ENCODE data around the gene ANXA4.

ANXA4 gene

GRCh38 chr2:69741575-69742321 is at the start of gene ANXA4:
Gene ANXA4 (plus strand): TSS chr2:69742134. CDS start chr2:69781566, 39,432 bp downstream.
- peak; percentile 56 for DNase-seq (ENCODE audit: low spot score)

- DNase-seq (ENCODE audit: low spot score) = no peak
These were observed 49.5 kb upstream of the ANXA4 start for GRCh38 chr2:69692424-69692823.

DNA sequence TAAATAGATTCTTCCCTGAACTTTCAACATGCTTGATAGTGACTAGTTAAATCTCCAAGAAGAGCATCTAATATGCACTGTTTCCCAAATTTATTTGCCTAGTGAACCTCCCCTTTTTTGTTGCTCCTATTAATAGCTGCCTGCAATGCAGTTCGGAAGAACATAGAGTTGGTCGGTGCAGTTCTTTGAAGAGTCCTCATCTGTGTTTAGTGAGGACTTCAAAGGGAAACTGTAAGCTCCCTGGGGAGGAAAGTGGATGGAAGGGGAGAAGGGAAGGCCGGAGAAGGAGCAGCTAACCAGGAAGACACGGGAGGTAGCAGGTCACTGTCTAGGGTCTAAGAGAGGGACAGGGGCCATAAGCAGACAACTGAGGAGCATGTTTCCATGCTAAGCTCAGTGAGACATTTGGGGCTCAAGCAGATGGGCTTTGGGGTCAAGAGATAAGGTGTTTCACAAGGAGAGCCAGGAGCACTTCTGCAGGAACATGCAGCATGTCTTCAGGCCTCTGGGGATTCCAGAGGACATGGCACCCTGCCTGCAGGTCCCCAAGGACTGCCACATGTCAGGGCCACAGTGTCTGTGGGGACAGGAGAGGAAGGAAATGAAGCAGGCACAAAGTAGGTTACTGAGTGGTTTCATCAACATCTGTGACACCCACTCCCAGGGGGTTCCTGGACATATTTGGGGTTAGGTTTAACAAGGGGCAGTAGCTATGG is 48.7 kb upstream of the ANXA4 start:
- peak; percentile 67 for DNase-seq (ENCODE audit: low spot score)

GRCh38 chr2:69693775-69694450 is 48.0 kb upstream of the ANXA4 start:
- DNase-seq (ENCODE audit: low spot score) = no peak

GRCh38 chr2:69694894-69695849 is 46.8 kb upstream of the ANXA4 start:
- DNase-seq (ENCODE audit: low spot score) = no peak

DNA sequence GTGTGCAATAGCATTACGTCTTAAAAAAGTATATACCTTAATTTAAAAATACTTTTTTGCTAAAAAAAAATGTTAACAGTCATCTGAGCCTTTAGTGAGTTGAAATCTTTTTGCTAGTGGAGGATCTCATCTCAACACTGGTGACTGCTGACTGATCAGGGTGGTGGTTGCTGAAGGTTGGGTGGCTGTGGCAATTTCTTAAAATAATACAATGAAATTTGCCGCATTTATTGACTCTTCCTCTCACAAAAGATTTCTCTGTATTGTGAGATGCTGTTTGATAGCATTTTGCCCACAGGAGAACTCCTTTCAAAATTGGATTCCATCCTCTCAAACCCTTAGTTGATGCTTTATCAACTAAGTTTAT is 46.1 kb upstream of the ANXA4 start:
- no peak for DNase-seq (ENCODE audit: low spot score)

DNA sequence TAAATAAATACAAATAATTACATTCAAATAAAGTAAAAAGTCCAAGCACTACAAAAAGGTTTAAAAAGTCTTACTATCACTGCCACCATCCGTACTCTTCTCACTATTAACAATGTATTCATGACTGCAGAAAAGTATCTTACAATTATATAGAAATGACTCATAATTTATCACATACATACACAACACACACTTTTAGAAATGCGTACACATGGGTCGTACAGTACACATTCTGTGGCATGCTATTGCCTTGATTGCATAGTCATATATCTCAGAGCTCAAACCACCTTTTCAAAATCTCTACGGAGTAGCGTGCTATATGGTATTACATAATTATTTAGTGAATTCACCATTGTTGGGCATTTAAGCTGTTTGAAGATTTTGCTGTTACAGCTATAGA is 41.6 kb upstream of the ANXA4 start:
- DNase-seq (ENCODE audit: low spot score) = no peak

DNA sequence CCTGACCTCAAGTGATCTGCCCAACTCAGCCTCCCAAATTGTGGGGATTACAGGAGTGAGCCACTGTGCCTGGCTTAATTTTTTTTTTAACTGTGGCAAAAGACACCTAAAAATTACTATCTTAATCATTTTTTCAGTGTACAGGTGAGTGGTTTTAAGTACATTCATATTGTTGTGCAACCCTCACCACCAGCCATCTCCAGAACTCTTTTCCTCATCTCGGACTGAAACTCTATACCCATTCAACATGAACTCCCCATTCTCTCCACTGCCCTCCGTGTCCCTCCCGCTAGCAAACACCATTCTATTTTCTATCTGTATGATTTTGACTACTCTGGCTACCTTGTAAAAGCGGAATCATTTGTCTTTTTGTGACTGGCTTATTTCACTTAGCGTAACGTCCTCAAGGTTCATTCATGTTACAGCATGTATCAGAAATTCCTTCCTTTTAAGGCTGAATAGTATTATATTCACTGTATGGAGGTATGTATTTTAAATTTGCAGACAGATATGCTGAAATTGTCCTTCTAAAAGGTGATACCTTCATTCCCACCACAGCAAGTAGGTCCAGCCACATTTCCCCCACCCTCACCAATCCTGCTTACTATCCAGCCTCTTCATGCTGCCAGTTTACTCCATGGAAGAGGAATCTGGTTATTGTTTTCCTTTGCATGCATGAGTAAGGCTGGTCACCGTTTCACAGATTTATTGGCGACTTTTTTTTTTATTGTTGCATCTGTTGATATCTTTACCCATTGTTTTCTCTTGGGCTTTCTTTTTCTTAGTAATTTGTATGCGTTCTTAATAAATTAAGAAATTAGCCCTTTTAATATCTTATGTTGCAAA is 40.6 kb upstream of the ANXA4 start:
- DNase-seq (ENCODE audit: low spot score) = no peak

GRCh38 chr2:69703189-69703588 is 38.7 kb upstream of the ANXA4 start:
- no peak for DNase-seq (ENCODE audit: low spot score)

DNA sequence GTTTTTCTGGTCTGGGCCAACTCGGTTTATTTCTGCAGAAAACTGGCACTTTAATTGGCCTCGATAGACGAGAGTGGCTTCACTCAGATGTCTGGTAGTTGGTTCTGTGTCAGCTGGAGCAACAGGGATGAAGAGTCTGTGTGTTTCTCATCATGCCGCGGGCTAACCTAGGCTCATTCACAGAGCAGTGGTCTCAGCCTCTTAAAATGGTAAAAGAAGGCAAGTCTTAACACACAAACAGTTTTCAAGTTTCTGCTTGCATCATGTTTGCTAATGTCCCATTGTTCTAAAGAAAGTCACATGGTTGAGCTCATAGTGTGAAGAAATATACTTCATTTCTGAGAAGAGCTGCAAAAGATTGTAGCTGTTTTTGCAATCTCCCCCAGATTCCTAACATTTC is 37.5 kb upstream of the ANXA4 start:
- DNase-seq (ENCODE audit: low spot score) = no peak

GRCh38 chr2:69709290-69709689 is 32.6 kb upstream of the ANXA4 start:
- no peak for DNase-seq (ENCODE audit: low spot score)

GRCh38 chr2:69711971-69712370 is 30.0 kb upstream of the ANXA4 start:
- DNase-seq (ENCODE audit: low spot score) = no peak

GRCh38 chr2:69714024-69714423 is 27.9 kb upstream of the ANXA4 start:
- DNase-seq (ENCODE audit: low spot score) = no peak

DNA sequence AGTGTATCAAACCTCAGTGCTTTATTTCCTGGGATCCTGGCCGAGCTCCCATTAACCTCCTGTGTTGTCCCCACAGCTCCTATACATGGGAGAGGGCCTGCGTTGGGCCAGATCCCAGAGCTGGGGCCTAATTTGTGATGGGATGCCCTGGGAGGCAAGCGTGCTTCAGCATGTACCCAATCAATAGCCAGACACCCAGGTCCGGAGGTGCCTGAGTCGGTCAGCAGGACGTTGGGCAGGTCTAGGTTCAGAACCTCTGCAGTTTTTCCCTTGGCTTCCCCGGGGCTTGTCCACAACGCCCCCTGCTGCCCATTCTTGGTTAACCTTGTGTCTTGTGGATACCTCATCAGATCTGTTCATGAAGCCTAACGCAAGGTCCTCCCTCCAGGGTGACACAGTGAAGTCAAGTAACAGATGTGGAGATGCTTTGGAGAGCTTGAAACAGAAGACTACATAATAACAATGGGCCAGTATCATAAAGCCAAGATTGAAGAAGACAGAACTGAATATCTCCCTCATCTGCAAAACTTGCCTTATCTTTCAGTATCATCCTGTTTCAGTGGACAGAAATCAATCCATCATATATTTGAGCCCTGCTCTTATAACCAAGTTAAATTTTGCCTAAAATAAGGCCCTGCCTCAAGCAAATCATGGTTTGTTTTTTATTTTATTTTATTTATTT is 27.3 kb upstream of the ANXA4 start:
- peak; percentile 66 for DNase-seq (ENCODE audit: low spot score)

DNA sequence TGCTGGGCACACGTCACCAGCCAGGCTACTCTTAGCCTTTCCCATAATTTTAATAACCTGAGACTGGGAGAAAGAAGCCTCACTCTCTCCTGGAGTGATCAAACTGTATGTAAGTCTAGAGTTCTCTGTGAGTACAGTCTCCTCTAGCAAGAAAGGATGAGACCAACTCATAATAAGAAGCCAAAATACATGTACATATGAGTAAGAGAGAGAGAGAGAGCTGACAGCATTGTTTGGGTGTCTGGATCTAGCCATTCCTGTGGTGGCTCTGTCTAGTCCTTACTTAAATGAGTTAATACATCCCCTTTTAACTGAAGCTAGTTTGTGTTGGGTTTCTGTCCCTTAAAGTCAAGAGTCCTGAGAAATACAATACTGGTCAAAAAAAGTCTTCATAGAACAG is 26.0 kb upstream of the ANXA4 start:
- no peak for DNase-seq (ENCODE audit: low spot score)

GRCh38 chr2:69716555-69717120 is 25.3 kb upstream of the ANXA4 start:
- DNase-seq (ENCODE audit: low spot score) = no peak

GRCh38 chr2:69717186-69717585 is 24.7 kb upstream of the ANXA4 start:
- DNase-seq (ENCODE audit: low spot score) = no peak

DNA sequence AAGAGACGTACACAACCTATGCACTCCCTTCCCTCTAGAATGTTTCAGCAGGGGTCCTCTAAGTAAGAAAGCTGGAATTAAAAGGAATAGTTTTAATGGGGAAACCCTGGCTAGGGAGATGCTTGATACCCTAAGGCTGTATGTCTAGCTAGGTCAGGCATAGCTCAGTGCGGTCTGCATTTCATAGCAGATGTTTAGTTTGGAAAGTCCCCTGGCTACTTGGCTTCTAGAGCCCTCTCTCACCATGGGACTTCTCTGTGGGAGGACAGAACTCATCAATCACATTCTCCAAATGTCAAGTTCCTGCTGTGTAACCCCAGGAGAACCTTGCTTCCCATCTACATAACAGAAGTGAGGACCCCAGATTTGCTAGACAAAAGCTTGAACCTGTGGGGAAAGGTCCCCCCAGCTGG is 24.1 kb upstream of the ANXA4 start:
- DNase-seq (ENCODE audit: low spot score) = no peak

DNA sequence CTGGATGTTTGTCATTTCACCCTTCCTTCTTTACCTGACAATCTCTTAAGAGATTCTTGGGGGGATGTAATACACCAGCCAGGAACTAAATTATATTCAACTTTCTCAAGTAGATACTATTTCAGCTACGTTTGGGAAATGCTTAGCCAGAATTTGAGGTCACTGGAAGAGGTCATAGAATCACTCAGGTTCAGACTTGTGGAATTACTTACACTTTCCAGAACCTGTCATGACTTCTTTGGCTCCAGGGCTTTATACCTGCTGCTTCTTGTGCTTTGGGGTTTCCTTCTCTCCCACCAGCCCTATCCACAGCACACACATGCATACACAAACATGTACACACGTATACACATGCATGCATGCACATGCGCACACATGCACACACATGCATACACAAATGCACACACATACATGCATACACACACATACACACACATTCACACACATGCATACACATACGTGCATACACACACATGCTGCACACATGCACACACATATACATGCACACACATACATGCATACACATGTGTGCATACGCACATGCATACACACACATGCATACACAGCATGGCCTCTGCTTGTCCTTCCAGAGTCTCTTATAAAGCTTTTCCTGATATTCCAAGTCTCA is 23.5 kb upstream of the ANXA4 start:
- no peak for DNase-seq (ENCODE audit: low spot score)

GRCh38 chr2:69720404-69720803 is 21.5 kb upstream of the ANXA4 start:
- DNase-seq (ENCODE audit: low spot score) = no peak
